Suprapubic skin (tissue), 4 donors: Measurements from ENCODE around the gene CILP2. TPM values are rescaled to one million over a fixed set of nuclear protein-coding genes. Genes with fewer than 3 reads are reported as not detected.

Experiments
- DNase-seq, 2 donors: peaks; one replicate each; pipeline ENCODE4 v3.0.0-alpha.2; 2019; ENCODE audit warnings: low spot score in 2 of 2
- H3K27ac ChIP-seq: fragments of 200-600 bp; sonication (generic); one replicate; pipeline ENCODE4 v1.5.1; 2019
- H3K27me3 ChIP-seq: fragments of 200-600 bp; sonication (generic); one replicate; pipeline ENCODE4 v1.5.1; 2019
- H3K36me3 ChIP-seq: fragments of 200-600 bp; sonication (generic); one replicate; pipeline ENCODE4 v1.5.1; 2019
- H3K4me1 ChIP-seq: fragments of 200-600 bp; sonication (generic); one replicate; pipeline ENCODE4 v1.5.1; 2019
- H3K4me3 ChIP-seq: fragments of 200-600 bp; sonication (generic); one replicate; pipeline ENCODE4 v1.5.1; 2019; ENCODE audit warnings: mild to moderate bottlenecking
- H3K9me3 ChIP-seq: fragments of 200-600 bp; sonication (generic); one replicate; pipeline ENCODE4 v1.5.1; 2019
- CTCF ChIP-seq, 2 donors: fragments of 200-600 bp in 1 of 2; fragments of 450-650 bp in 1 of 2; sonication (generic) in 1 of 2; IDR thresholded peaks; one replicate each; pipeline ENCODE4 v1.5.1; 2016 to 2019; ENCODE audit warnings: antibody characterized with exemption in 2 of 2, mild to moderate bottlenecking in 1 of 2, moderate library complexity in 1 of 2
- EP300 ChIP-seq: sonication (generic); formaldehyde crosslinking; IDR thresholded peaks from one replicate; pipeline ENCODE4 v1.6.1; 2017; ENCODE audit warnings: antibody characterized with exemption
- POLR2A ChIP-seq, 2 donors: fragments of 450-650 bp; IDR thresholded peaks; one replicate each; pipeline ENCODE4 v1.6.1; 2017; ENCODE audit warnings: antibody characterized with exemption in 2 of 2, mild to moderate bottlenecking in 2 of 2, moderate library complexity in 2 of 2
- POLR2AphosphoS5 ChIP-seq, 3 donors: sonication (generic); formaldehyde crosslinking; IDR thresholded peaks; one replicate each; pipeline ENCODE4 v1.6.1; 2017; ENCODE audit warnings: antibody characterized with exemption in 3 of 3
- WGBS: methylation state at CpG from one replicate; pipeline ENCODE4 v1.1.5; 2018; 5-methylcytosine and 5-hydroxymethylcytosine counted together
- total RNA-seq, 4 donors: library from RNA; depleted of rRNA; stranded (reverse); fragments of >200 nt; gene quantifications; one replicate each; pipeline ENCODE4 v1.1.0, GENCODE V29; 2016

CILP2 gene
- total RNA-seq, 4 donors from 2014 or later, result 0.15 to 0.44 (median 0.21) TPM

GRCh38 chr19:19529783-19530422 is 8.2 kb upstream of the CILP2 start:
- H3K9me3 ChIP-seq, result no peaks in the 10 kb centered on the region
- no peaks in the 10 kb centered on the region for H3K27me3 ChIP-seq
- 68% methylated on average over 11 of the region's 11 CpGs for WGBS
- no peak for TF ChIP-seq POLR2AphosphoS5 (IDR thresholded peaks at IDR 0.05)
- TF ChIP-seq CTCF (IDR thresholded peaks at IDR 0.05), result no peak
- no peak for TF ChIP-seq POLR2A (IDR thresholded peaks at IDR 0.05)
- no peak for TF ChIP-seq EP300
- DNase-seq, result no peak
- H3K4me1 ChIP-seq, result peaks cover 7% of the 10 kb centered on the region
- H3K36me3 ChIP-seq, result peaks cover 37% of the 10 kb centered on the region
- no peak overlapping the region for H3K27ac ChIP-seq
- H3K4me3 ChIP-seq, result no peak overlapping the region

- no peak for DNase-seq
- H3K36me3 ChIP-seq, result peaks cover 37% of the 10 kb centered on the region
- H3K27me3 ChIP-seq, result no peaks in the 10 kb centered on the region
- TF ChIP-seq POLR2A (IDR thresholded peaks at IDR 0.05) (no peak), POLR2AphosphoS5 (IDR thresholded peaks at IDR 0.05) (no peak), CTCF (IDR thresholded peaks at IDR 0.05) (no peak), EP300 (no peak)
- no peak overlapping the region for H3K27ac ChIP-seq
- WGBS, result 49% methylated on average over 9 of the region's 9 CpGs
- no peak overlapping the region for H3K4me3 ChIP-seq
- no peaks in the 10 kb centered on the region for H3K9me3 ChIP-seq
- H3K4me1 ChIP-seq, result peaks cover 7% of the 10 kb centered on the region
Observed at GRCh38 chr19:19530423-19530804, 7.7 kb upstream of the CILP2 start.

GRCh38 chr19:19530889-19531288 is 7.2 kb upstream of the CILP2 start:
- no peak overlapping the region for H3K27ac ChIP-seq
- H3K9me3 ChIP-seq, result no peaks in the 10 kb centered on the region
- peaks cover 33% of the 10 kb centered on the region for H3K36me3 ChIP-seq
- no peaks in the 10 kb centered on the region for H3K27me3 ChIP-seq
- no peak for DNase-seq
- H3K4me3 ChIP-seq, result no peak overlapping the region
- TF ChIP-seq EP300 (no peak), CTCF (IDR thresholded peaks at IDR 0.05) (no peak), POLR2A (IDR thresholded peaks at IDR 0.05) (no peak), POLR2AphosphoS5 (IDR thresholded peaks at IDR 0.05) (no peak)
- WGBS, result 70% methylated on average over 4 of the region's 4 CpGs
- peaks cover 7% of the 10 kb centered on the region for H3K4me1 ChIP-seq

- 17% methylated on average over 37 of the region's 48 CpGs for WGBS
- Histone ChIP-seq H3K27ac (no peak overlapping the region), H3K27me3 (no peaks in the 10 kb centered on the region), H3K4me3 (no peak overlapping the region), H3K36me3 (peaks cover 20% of the 10 kb centered on the region), H3K9me3 (no peaks in the 10 kb centered on the region), H3K4me1 (peaks cover 7% of the 10 kb centered on the region)
- TF ChIP-seq POLR2A (IDR thresholded peaks at IDR 0.05) (no peak), CTCF (IDR thresholded peaks at IDR 0.05) (peak; percentile 81 to 95), POLR2AphosphoS5 (IDR thresholded peaks at IDR 0.05) (no peak), EP300 (no peak)
- DNase-seq, result peak; percentile 85 to 94
Observed at GRCh38 chr19:19531951-19532805, 5.9 kb upstream of the CILP2 start.
